ENCODE data around the gene GSE1.

DNA sequence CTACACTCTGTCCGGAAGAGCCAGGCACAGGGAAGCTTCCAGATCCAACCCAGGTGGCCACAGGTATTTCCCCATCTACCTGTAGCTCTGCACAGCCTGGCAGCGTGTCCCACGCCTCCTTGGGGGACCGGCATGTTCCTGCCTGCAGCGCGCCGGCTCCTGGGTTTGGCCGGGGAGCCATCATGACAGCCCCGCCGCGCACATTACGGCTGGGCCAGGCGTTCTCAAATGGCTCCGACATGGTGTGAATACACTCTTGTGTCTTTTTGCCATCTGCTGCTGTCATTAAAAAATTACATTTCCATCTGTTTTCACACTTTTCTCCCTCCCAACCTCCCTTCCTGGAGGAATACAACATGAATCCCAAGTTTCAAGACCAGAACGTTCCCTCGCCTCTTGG, 83.7 kb downstream of the GSE1 start:
- TF ChIP-seq, protein P1, sequence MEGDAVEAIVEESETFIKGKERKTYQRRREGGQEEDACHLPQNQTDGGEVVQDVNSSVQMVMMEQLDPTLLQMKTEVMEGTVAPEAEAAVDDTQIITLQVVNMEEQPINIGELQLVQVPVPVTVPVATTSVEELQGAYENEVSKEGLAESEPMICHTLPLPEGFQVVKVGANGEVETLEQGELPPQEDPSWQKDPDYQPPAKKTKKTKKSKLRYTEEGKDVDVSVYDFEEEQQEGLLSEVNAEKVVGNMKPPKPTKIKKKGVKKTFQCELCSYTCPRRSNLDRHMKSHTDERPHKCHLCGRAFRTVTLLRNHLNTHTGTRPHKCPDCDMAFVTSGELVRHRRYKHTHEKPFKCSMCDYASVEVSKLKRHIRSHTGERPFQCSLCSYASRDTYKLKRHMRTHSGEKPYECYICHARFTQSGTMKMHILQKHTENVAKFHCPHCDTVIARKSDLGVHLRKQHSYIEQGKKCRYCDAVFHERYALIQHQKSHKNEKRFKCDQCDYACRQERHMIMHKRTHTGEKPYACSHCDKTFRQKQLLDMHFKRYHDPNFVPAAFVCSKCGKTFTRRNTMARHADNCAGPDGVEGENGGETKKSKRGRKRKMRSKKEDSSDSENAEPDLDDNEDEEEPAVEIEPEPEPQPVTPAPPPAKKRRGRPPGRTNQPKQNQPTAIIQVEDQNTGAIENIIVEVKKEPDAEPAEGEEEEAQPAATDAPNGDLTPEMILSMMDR (IDR thresholded peaks at IDR 0.05): no peak
- TF ChIP-seq POLR2AphosphoS5 (IDR thresholded peaks at IDR 0.05) (no peak), EP300 (IDR thresholded peaks at IDR 0.05) (no peak), POLR2A (IDR thresholded peaks at IDR 0.05) (no peak)
